Activated CD4-positive, alpha-beta T cell treated with anti-CD3 and anti-CD28 coated beads, Interleukin-2, Interleukin-6, amounts not matched to agents 100 ng/mL and 50 ng/mL, durations not matched to agents 16 hours and 8 hours (primary cell): Measurements from ENCODE around the gene NELL1.
A peak's percentile ranks its signal among the peaks of the same experiment; 100 is the strongest.

Source experiments
- DNase-seq: peaks from one replicate; pipeline ENCODE4 v3.0.0-alpha.2; 2020

Gene NELL1

DNA sequence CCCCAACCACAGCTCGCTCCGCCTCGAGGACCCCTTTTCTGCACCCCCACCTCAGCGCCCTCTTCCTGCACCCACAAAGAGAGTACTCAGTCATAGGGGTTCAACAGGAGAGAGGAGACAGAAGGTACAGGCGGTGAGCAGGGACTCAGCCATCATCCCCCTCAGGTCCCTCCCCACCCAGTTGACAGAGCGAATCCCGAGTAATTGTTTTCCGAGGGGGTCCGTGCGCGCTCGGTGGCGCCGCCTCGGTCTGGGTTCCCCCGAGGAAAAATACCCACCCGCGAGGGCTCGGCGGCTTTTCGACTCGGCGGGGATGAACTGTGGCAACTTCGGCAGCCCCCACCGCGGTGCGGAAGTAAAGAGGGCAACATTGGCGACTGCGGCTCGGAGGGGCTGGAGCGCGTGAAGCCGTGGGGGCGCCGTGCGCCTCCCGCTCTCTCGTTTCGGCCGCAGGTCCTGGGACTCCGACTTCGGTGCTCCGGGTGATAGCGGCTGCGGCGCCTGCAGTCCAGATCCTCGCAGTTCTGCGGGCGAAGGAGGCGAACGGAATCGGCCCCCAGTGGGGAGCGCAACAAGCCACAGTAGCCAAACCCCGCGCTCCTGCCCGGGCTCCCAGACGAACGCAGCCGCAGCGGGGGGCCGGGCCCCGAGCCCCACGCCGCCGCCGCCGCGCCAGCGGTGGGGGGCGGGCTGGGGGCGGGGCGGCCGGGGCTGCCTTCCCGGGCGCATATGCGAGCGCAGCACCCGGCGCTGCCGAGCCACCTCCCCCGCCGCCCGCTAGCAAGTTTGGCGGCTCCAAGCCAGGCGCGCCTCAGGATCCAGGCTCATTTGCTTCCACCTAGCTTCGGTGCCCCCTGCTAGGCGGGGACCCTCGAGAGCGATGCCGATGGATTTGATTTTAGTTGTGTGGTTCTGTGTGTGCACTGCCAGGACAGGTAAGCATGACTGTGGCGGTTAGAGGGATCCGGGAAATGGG is at the start of gene NELL1:
TSS of gene NELL1 (plus strand) at position 743 of the 976 bp plus-strand sequence.
- DNase-seq = no peak

DNA sequence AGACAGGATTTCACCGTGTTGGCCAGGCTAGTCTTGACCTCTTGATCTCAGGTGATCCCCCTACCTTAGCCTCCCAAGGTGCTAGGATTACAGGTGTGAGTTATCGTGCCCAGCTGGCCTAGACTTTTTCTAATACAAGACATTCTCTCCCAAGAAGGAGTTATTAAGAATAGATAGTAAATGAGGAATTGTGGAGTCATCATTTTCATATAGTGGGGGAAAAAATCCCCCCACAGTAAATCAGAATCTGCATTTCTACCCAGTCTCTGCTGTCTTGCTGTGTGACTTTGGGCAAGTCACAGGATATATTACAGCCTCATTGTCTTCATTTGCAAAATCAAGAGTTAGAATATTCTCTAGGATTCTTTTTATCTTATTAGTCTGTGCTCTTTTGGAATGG is 48.4 kb upstream of the NELL1 start:
- DNase-seq = no peak

DNA sequence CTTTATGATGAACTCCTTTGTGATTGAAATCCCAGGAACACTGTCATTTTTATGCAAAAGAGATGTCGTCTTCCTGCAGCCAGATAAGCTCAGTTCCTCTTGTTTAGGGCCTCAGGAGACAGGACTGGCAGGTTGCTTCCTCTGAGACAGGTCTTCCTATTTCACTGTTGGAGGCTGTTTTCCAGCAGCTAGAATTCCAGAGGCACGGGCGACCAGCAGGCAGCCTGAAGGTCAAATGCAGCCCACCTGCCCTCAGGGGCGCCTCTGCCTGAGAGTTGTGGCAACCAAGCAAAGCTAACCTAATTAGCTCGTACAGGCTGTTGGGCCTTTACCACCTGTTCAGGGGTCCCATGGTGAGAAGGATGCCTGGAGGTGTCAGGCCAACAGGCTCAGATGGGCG is 47.7 kb upstream of the NELL1 start:
- DNase-seq = no peak

DNA sequence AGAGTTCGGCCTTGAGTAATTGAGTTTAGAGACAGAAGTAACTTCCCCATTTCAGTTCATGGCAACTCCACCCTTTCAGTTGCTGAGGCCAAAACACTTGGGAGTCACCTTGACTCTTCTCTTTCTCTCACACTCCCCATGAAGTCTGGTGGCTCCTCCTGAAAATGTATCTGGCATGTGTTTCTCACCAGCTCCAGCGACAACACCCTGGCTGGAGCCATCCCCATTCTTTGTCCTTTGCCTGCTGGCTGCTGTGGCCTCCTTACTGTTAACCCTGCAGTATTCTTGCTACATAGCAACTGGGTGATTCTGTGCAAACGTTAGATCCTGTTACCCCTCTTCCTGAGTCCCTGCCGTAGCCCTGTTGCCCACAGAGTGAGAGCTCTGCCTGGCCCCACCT is 46.1 kb upstream of the NELL1 start:
- no peak for DNase-seq

DNA sequence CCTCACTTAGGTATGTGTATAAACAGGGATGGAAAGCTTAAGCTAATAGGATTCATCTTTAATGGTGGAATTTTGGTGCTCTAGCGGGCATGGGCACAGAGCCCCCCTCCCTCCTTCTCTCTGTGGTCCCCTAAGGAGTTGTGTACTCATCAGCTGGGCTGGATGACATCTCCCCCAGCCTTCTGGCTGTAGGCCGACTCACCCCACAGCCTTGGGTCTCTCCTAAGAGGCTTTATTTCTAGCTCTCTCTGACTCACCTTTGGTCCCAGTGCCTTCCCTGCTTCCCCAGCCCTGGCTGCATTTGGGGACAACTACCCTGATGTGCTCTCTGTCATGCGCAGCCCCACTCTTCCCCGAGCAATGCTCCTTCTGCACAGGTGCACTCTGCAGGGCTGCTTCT is 43.1 kb upstream of the NELL1 start:
- DNase-seq = no peak

DNA sequence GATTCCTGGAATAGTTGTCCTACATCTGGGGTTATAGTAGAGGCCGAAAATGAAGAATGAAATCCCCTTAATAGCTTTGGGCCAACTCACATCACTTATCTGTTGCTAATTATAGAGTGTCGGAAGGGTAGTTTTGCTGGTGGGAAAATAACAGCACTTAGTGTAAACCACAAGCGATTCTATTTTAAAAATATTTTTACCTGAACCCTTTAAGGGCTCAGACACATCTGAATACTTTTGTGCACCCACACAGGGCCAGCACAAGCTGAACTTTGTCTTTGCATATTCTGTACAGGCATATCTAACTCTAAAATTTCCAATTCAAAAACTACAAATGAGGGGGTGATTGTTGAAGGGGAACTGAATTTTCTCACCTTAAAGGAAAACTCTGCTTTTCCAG is 42.4 kb upstream of the NELL1 start:
- no peak for DNase-seq

DNA sequence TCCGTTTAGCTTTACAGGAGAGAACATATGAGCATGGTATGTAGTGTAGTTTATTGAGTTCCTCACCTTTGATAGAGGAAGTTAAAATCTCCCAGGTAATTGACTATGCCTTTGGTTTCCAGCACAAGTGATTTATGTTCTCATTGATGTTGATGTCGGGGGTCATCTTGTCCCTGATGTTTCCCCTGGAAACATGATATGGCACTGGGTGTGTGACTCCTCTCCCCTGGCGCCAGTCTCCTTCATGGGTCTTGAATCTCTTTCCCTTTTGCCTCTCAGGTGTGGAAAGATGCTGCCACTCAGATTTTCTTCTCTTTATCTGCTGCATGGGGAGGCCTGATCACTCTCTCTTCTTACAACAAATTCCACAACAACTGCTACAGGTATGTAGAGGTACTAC is 41.7 kb upstream of the NELL1 start:
- DNase-seq = no peak

DNA sequence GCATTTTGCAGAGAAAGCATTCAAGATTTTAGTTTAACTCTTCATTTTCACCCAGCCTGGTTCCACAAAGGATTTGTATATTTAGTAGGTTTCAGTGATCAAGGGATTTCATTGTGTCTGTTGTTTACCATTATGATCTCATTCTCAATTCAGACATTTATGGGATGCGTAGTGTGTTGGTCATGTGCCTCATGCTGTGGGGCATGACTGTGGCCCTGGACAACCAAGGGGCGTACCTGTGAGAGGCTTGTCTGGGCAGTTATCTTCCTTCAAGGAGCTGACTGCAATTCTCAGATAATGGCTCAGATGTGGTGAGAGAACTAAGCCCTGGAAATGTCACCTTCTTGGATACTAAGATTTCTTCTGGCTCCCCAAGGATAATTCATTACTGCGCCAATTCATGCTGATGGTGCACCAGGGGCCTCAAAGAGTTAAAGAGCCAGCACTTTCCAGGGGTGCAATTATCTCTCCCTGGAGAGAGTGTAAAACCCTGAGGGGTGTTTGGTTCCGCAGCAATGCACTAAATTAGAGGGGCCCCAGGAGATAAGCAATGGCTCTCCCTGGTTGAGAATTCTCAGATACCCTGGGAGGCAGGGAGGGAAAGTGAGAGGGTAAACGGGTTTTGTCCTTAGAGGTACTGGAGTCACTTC is 37.7 kb upstream of the NELL1 start:
- no peak for DNase-seq

DNA sequence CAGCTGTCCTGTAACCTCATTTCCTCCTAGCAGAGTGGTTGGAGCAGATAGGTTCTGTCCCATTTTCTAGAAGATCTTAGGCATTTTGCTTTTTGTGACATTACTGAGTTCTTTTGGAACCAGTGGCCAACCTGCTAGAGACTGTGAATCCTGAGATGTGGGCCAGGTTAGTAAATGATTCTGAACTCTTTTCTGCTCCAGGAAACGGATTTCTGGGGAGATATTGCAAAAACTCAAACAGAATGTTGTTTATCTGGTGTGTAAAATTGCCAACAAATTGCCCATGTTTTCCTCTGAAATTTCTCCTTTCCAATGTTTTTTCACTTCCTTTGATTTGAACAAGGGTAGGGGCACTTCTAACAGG is 37.2 kb upstream of the NELL1 start:
- DNase-seq = no peak

DNA sequence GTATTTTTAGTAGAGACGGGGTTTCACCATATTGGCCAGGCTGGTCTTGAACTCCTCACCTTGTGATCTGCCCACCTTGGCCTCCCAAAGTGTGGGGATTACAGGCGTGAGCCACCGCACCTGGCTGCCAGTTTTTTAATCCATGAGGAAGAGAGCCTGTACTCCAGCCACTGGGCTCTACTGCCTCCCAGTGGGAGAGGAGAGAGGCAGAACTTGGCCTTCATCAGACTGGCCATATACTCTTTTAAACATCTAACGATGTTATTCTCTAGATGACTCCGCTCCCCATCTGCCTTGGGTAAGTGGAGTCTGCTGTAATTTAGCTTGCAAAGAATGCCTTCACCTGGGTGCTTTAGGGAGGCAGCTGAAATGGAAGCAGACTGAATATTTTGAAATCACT is 35.3 kb upstream of the NELL1 start:
- no peak for DNase-seq

DNA sequence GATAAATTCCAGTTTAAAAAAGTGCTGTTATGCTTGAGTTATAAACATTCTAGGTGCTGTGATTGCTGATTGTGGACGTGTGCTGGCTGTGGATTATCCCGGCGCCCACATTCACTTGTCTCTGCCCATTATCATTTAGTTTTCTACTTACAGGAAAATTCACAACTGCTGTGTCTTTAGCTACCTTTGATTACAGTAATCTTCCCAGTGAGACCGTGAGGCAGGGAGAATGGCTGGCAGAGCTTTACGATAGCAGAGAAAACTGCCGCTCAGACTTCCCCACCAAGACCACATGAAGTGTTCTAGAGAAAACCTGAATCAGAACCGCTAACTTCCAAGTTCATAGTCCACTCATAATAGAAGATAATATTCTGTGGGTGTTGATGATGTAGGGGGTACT is 34.6 kb upstream of the NELL1 start:
- DNase-seq = no peak

DNA sequence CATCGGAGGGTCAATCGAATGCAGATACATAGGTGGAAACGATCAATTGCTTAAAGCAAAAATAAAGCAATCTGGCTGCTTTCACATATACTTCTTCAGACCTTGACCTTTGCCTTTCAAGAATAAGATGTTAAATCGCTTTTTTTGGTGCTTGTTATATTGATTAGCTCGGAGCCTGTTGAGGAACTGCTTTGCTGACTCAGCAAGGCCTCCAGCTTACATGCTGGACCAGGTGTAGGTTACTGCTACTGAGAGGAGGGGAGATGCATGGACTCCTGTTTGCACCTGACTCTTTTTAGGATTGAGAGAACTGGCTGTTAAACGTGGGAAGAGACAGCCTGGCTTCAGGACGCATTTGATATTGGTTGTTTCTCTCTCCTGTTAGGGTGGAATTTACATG is 31.3 kb upstream of the NELL1 start:
- no peak for DNase-seq

DNA sequence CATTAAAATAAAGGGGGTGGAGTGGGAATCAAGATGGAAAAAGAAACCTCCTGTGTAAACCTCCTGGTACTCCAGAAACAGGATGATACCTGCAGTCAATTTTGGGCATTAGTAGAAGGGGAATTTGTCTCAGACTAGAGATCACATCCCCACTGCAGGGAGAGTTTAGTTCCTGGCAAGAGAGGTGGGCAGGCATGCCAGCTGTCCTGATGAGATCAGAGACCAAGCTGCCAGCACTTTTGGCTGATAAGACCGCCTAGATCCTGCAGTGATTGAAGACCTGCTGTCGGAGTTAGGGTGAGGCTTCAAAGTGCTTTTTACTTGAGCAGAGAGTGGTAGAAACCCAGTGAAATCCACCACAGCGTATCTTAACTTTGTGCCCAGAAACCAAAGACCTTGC is 29.7 kb upstream of the NELL1 start:
- DNase-seq = no peak

DNA sequence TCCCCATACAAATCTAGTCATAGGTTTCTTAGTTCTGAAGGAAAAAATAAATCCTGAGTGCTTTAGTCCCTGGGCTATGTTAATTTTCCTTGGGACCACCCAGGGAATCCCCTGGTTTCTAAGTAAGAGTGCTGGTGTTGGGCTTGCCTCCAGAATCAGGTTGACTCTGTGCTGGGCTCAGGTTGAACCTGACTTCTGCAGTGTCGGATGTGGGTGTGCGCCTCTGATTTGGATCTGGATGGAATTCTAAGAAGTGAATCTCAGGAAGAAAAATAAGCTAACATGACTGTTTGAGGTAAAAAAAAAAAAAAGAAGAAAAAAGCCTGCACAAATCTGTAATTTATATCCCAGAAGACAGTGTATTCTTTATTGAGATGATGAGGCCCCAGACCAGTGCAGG is 29.0 kb upstream of the NELL1 start:
- no peak for DNase-seq

DNA sequence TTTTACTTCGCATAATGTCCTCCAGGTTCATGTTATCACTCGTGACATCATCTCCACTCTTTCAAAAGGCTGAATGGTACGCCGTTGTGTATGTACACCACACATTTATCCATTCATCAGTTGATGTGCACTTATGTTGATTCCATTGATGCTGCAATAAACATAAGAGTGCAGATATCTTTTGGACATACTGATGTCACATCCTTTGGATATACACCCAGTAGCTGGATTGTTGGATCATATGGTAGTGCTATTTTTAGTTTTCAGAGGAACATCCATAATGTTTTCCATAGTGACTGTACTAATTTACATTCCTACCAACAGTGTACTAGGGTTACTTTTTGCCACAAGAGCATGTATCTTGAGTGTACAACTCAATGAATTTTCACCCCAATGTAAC is 25.0 kb upstream of the NELL1 start:
- DNase-seq = no peak

DNA sequence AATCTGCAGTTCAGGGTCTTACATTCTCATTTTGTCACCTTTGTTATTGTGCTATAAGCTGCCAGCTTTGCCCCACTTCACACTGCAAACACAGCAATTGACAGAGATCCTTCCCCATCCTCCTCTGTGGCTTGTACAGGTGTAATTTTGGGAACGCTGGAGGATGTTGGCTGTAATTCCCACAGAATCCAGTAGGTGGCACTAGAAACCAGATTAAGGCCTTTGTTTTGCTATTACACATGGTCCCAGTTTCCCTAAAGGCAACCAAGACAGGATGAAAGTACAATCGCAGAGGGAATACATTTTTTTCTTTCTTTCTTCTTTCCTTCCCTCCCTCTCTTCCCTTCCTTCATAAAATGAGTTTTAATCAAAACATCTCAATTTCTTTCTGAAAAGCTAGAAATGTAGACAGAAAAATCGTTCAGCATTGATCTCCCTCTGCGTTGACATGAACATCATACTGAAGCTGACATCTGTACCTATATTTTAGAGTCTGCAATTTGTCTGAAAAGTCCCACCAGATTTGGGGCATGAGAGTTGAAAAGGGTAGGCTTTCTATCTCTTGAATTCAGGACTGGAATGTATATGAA is 21.3 kb upstream of the NELL1 start:
- peak; percentile 62 for DNase-seq

DNA sequence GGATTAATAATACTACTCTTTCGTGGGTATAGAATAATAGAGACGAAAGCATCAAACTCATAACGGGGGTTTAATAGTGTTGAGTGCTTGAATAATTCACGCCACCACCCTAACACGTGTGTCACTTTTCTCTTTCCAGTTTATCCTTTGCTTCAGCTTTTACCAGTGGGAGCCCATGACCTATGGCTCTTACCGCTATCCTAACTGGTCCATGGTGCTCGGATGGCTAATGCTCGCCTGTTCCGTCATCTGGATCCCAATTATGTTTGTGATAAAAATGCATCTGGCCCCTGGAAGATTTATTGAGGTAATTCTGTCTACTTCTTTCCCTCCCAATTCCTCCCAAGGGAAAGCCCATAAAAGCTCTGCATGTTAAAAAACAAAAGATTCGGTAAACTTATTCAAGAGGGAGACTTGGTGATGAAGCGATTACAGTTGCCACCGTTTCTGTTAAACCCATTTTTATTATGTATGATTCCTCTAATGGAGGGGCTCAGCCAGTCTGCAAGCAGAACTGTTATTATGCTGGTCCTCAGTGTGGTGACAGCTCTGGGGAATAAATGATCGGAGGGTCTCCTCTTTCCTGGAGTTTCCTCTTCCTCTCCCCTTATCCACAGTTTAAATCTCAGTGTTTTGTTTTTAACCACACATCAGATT is 17.1 kb upstream of the NELL1 start:
- no peak for DNase-seq

DNA sequence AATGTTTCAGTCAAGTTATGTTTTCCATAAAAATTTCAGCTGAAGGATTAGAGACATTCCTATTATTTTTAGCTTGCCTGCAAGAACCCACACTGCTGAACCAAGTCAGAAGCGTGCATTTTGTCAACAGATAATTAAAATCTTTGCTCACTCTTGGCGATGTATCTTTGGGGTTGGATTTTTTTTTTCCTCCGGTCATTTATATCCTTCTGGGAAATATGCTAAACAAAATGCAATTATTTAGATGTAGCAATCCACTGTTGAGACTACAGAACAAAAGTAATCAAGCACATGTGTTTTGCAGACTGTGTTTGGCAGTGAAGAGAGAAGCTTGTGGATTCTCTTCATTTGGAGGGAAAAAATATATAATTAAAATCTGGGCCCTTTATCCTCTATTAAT is 15.3 kb upstream of the NELL1 start:
- DNase-seq = no peak

DNA sequence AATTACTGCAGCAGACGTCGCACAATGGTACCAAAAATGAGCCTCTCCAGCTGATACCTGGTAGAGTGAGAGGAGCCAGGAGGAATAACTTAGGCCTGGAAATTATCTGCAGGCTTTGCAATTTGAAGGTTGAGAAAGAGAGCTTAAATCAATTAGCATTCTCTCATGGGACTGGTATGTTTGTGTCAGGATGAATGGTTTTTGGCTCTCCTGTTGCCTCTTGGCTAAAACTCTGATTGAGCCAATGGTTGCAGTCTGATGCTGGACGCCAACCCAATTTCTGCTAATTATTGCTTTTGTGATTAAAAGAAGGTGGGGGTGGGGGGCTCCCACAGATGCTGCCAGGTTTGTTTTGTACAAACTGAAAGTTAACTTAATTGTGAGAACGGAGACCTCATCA is 12.5 kb upstream of the NELL1 start:
- DNase-seq = no peak

DNA sequence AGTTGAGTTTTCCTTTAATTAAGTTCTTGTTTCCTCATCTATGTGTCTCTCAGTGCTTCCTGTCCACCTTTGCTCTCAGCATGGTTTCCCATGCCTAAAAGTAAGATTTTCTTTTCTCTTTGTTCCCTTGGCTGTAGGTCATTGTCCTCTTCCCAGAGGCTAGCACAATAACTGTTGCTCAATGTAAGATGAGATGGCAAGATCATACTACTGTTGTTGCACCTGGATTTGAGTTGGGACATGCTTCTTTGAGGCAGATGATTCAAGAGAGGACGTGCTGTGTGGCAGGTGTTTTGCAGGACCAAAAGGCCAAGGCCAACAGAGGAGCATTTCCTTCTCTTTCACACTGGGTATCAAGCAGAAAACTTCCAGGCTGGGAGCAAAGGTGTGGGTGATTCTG is 11.3 kb upstream of the NELL1 start:
- DNase-seq = no peak

DNA sequence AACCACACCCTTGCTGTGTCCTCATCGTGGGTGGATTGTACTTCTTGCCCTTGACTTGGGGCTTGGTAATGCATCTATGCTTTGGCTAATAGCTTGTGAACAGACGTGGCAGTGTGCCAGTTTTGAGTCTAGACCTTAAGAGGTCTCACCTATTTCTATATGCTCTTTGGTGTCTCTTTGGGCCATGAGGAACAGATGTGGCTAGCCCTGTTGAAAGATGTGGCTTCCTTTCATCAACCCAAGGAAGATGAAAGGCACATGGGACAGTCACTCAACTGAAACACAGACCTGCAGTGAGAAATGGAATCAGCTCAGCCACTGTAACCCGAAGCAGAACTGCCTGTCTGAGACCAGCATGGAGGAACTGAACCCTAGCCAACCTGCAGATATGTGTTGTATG is 7.9 kb upstream of the NELL1 start:
- no peak for DNase-seq

DNA sequence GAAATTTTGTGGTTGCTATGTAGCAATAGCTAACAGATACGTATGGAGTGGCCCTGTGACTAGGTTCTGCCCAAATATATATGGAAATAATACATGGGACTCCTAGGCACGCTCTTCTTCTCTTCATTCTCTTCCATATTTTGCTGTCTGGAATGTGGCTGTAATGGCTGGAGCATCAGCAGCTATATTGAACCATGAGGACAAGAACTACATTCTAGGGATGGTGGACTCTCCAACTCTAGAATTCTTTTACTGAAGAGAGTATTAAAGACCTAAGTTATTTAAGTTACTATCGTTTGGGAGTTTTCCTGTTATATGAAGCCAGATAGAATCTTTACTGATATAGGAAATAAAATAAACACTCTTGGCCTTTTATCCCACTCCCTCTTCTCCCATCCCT is 7.5 kb upstream of the NELL1 start:
- no peak for DNase-seq

DNA sequence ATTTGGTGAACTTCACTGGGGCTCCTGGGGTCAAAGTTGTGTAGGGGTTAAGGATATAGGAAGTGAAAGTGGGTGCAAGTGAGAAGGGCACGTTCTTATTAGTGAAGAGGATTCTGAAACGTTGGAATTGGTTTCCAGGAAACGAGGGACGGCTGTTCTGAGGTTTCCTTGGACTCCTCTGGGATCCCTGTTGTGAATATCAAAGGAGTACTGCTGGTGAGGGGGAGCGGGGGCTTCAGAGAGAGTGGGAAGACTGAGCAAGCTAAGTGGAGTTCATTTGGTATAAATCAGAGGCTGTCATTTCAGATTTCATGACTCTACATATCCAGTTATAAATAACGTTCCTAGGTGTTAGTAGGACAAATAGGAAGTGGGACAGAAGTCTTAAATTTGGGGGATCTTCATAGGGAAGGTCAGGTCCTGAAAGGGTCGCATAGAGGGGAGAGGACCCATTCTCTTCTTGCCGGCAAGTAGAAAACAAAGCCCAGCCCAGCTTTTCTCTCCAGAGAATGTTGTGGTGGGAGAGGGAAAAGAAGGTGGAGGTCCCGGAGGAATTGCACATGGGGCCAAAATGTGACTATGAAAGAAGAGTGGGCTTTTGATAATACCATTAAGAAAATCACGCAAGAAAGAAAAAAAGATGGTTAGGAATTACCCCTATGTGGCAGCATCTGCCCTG is 1.1 kb upstream of the NELL1 start:
- DNase-seq = no peak
